Kidney (tissue), 14 donors: ENCODE data around the gene GAPVD1. TPM values are rescaled to one million over a fixed set of nuclear protein-coding genes. Genes with fewer than 3 reads are reported as not detected.

Source experiments
- DNase-seq, 5 donors: peaks; one replicate each; pipeline ENCODE4 v3.0.0-alpha.2; 2013 to 2020
- FAIRE-seq: peaks from 2 replicates; lab custom pipeline; 2012; peaks lifted over from hg19 to GRCh38; lab: Jason Lieb, UNC
- H3K27ac ChIP-seq, 2 donors: one replicate each; pipeline ENCODE4 v1.7.0; 2013; ENCODE audit warnings: low read depth in 2 of 2, low read length in 2 of 2, inconsistent platforms in 1 of 2
- H3K27me3 ChIP-seq: one replicate; pipeline ENCODE4 v1.7.1; 2013; ENCODE audit warnings: low read length, inconsistent platforms; ENCODE audit not compliant: control insufficient read depth, insufficient read depth
- H3K36me3 ChIP-seq, 3 donors: one replicate each; pipeline versions ENCODE4 v1.7.0 to v1.7.1; 2013; ENCODE audit warnings: low read length in 3 of 3, control low read depth in 1 of 3, inconsistent platforms in 1 of 3; ENCODE audit not compliant: insufficient read depth in 3 of 3, control insufficient read depth in 2 of 3
- H3K4me1 ChIP-seq, 3 donors: one replicate each; pipeline versions ENCODE4 v1.7.0 to v1.7.1; 2013; ENCODE audit warnings: low read length in 3 of 3, inconsistent platforms in 1 of 3, low read depth in 1 of 3; ENCODE audit not compliant: control insufficient read depth in 2 of 3, insufficient read depth in 2 of 3
- H3K4me3 ChIP-seq, 3 donors: one replicate each; pipeline versions ENCODE4 v1.7.0 to v1.8.1; 2013; ENCODE audit warnings: low read length in 3 of 3, control low read depth in 1 of 3, inconsistent platforms in 1 of 3
- H3K9ac ChIP-seq, 3 donors: one replicate each; pipeline versions ENCODE4 v1.7.0 to v1.7.1; 2013; ENCODE audit warnings: low read length in 3 of 3, control low read depth in 1 of 3, inconsistent platforms in 1 of 3
- H3K9me3 ChIP-seq, 3 donors: one replicate each; pipeline versions ENCODE4 v1.7.0 to v1.7.1; 2013; ENCODE audit warnings: low read length in 3 of 3, control low read depth in 1 of 3, inconsistent platforms in 1 of 3; ENCODE audit not compliant: control insufficient read depth in 2 of 3, insufficient read depth in 1 of 3
- intact Hi-C: fragments of 100-400 bp; cut with DNase I; formaldehyde crosslinking; loops from one replicate; pipeline ENCODE4 v1.11.1; 2022
- polyA plus RNA-seq: library from polyadenylated mRNA; stranded (reverse); fragments of 350-450 nt; fragmentation: Illumina TruSeq; extraction: RNeasy Lipid Tissue Mini Kit (QIAGEN cat#74804); gene quantifications from one replicate; pipeline ENCODE4 v1.2.3, GENCODE V29; 2014; ENCODE audit warnings: low read depth, low replicate concordance; ENCODE audit not compliant: insufficient read depth
- total RNA-seq: library from RNA; stranded (reverse); fragmentation: NEBNext Ultra II Directional; extraction: Animal tissue kit (Norgen Biotek cat#: 25700); gene quantifications from one replicate; pipeline ENCODE4 v1.2.1, GENCODE V29; 2021
- TF ChIP-seq, protein P1 (sequence below): IDR thresholded peaks from 3 replicates; pipeline ENCODE4 v1.5.1; 2012; ENCODE audit warnings: mild to moderate bottlenecking, moderate library complexity, borderline replicate concordance; ENCODE audit not compliant: insufficient read depth; ENCODE audit errors: extremely low read depth
- donor health status: control.
- donor health status: control.
- donor health status: control.
- donor health status: control.
- donor health status: control.
- donor health status: DM: yes; HTN: yes; CAD: no.
- donor health status: Normal renal cell carcinoma (clear cell type).

The GAPVD1 gene
- total and polyA plus RNA-seq, 2 donors from 2014 or later = 6.9 to 44.8 TPM

DNA sequence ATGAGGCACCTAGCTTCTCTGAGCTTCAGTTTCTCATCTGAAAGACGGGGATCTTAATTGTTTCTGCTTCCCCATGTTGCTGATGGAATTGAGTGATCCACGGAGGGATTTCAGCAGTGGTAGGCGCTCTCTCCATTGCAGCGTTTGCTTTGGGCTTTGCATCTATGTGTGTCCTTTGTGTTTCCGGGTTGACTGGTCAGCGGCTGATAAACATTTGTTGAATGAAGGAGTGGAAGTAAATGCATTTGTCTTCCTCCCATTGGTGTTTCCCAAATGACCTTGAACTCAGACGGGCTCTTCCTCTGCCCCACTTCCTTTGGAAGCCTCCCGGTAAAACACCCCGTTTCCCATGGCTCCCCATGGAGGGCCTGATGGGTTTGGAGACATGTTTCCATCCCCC lies 117.2 kb downstream of the GAPVD1 start:
- peak in 1 of 5 donors; percentile 18 for DNase-seq
- Histone ChIP-seq H3K4me1 (peaks cover 0 to 4% (median 3%) of the 10 kb centered on the region in 3 donors), H3K4me3 (no peak overlapping the region), H3K9ac (no peak overlapping the region), H3K9me3 (no peaks in the 10 kb centered on the region), H3K36me3 (no peaks in the 10 kb centered on the region), H3K27ac (no peak overlapping the region), H3K27me3 (no peaks in the 10 kb centered on the region)
- TF ChIP-seq, protein P1, sequence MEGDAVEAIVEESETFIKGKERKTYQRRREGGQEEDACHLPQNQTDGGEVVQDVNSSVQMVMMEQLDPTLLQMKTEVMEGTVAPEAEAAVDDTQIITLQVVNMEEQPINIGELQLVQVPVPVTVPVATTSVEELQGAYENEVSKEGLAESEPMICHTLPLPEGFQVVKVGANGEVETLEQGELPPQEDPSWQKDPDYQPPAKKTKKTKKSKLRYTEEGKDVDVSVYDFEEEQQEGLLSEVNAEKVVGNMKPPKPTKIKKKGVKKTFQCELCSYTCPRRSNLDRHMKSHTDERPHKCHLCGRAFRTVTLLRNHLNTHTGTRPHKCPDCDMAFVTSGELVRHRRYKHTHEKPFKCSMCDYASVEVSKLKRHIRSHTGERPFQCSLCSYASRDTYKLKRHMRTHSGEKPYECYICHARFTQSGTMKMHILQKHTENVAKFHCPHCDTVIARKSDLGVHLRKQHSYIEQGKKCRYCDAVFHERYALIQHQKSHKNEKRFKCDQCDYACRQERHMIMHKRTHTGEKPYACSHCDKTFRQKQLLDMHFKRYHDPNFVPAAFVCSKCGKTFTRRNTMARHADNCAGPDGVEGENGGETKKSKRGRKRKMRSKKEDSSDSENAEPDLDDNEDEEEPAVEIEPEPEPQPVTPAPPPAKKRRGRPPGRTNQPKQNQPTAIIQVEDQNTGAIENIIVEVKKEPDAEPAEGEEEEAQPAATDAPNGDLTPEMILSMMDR = no peak
- FAIRE-seq = no peak
- intact Hi-C loops = no loop called here

DNA sequence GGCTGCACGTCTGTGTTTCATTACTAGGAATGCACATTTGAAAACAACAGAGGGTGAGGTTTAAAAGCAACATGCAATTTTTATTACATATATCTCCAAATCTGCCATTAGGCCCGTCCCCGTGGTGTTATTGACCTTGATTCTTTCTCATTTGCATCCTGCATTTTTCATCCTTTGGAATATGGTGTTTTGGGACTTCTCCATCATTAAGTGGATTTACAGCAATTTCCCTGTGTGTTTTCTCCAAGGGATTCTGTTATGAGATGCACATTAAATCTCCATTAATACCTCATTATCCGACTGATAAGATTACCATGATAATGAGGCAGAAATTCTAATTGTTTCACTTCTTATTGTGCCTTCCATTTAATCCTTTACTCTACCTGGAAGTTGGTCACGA lies 117.6 kb downstream of the GAPVD1 start:
- TF ChIP-seq, protein P1 = no peak
- DNase-seq (no peak), FAIRE-seq (no peak)
- Histone ChIP-seq H3K9me3 (no peaks in the 10 kb centered on the region), H3K27me3 (no peaks in the 10 kb centered on the region), H3K4me1 (peaks cover 0 to 4% (median 3%) of the 10 kb centered on the region in 3 donors), H3K4me3 (no peak overlapping the region), H3K36me3 (no peaks in the 10 kb centered on the region), H3K27ac (no peak overlapping the region), H3K9ac (no peak overlapping the region)
- intact Hi-C loops = no loop called here

DNA sequence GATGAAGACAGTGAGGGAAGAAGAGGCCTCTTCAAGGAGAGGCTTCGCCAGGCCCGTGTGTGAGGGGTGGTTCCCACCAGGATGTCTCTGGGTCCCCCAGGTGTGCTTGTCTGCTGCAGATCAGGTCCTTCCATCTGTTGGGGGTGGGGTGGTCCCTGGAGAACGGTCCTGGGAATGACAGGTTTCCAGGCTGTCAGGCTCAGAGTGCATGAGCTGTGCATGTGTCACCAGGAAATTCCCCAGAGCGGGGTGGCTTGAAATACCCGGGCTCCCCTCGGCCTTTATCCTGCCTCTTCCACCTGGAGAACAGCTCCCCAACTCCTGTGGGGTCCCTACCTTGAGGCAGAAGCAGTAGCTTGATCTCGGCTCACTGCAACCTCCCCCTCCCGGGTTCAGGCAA lies 118.8 kb downstream of the GAPVD1 start:
- FAIRE-seq (no peak), DNase-seq (no peak)
- TF ChIP-seq, protein P1 = no peak
- H3K27ac ChIP-seq = no peak overlapping the region
- no peak overlapping the region for H3K4me3 ChIP-seq
- no peak overlapping the region for H3K9ac ChIP-seq
- intact Hi-C loops = no loop called here
- H3K36me3 ChIP-seq = no peaks in the 10 kb centered on the region
- no peaks in the 10 kb centered on the region for H3K9me3 ChIP-seq
- no peaks in the 10 kb centered on the region for H3K27me3 ChIP-seq
- no peaks in the 10 kb centered on the region for H3K4me1 ChIP-seq
